ENCODE results near the gene MAML2.
"Not testable (repeated sequence)": the region's sequence is repeated elsewhere in the genome, so short reads cannot be mapped to it uniquely, and the experiment has no call there.

DNA sequence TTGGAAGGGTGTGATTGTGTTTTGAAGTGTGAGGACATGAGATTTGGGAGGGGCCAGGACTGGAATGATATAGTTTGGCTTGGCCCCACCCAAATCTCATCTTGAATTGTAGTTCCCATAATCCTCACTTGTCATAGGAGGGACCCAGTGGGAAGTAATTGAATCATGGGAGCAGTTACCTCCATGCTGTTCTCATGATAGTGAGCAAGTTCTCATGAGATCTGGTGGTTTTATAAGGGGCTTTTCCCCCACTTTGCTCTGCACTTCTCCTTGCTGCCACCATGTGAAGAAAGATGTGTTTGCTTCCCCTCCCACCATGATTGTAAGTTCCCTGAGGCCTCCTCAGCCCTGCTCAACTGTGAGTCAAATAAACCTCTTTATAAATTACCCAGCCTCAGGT lies 71.6 kb downstream of the MAML2 start:
- TF ChIP-seq CTCF, POLR2A (IDR thresholded peaks at IDR 0.05): not testable (repeated sequence)
